Mucosa of descending colon (tissue), 3 donors: ENCODE results near the gene ACOX3. TPM values are rescaled to one million over a fixed set of nuclear protein-coding genes. Genes with fewer than 3 reads are reported as not detected.

Experiments
- ATAC-seq: fragments of 200-7000 bp; cut with Tn5 transposase; one replicate; pipeline ENCODE4 v1.9.1; 2020; ENCODE audit warnings: mild to moderate bottlenecking, moderate library complexity
- DNase-seq, 3 donors: peaks; one replicate each; pipeline ENCODE4 v3.0.0-alpha.2; 2020
- H3K36me3 ChIP-seq: fragments of 200-600 bp; one replicate; pipeline ENCODE4 v1.8.0; 2021; ENCODE audit warnings: low read depth, mild to moderate bottlenecking
- H3K4me1 ChIP-seq: fragments of 200-600 bp; one replicate; pipeline ENCODE4 v1.8.0; 2021; ENCODE audit warnings: low read depth, mild to moderate bottlenecking
- H3K4me3 ChIP-seq: fragments of 200-600 bp; one replicate; pipeline ENCODE4 v1.8.0; 2021; ENCODE audit warnings: mild to moderate bottlenecking
- H3K9me3 ChIP-seq: fragments of 200-600 bp; one replicate; pipeline ENCODE4 v1.8.0; 2021; ENCODE audit warnings: mild to moderate bottlenecking
- CTCF ChIP-seq: fragments of 200-600 bp; IDR thresholded peaks from one replicate; pipeline ENCODE4 v1.8.0; 2022; ENCODE audit warnings: antibody characterized with exemption, mild to moderate bottlenecking
- intact Hi-C, 2 donors: fragments of 100-400 bp; cut with DNase I in 1 of 2; cut with micrococcal nuclease in 1 of 2; formaldehyde crosslinking; loops; one replicate each; pipeline versions ENCODE4 v1.11.0 to v1.11.1; 2022; cut with DNase I, micrococcal nuclease
- total RNA-seq, 3 donors: library from RNA; stranded (reverse); fragmentation: NEBNext Ultra II Directional in 2 of 3; extraction: Animal tissue kit (Norgen Biotek cat#: 25700) in 2 of 3; gene quantifications; one replicate each; pipeline versions ENCODE4 v1.2.1 to v1.2.4, GENCODE V29; 2021 to 2023
- donor health status: DM: no; HTN: no; CAD: no; lungs with moderate emphysema.
- donor health status: DM: no; HTN: no; CAD: no.
- donor health status: DM: no; HTN: yes; CAD: no.

The ACOX3 gene
- total RNA-seq, 3 donors from 2014 or later, result 22.4 to 34.7 (median 26.0) TPM

GRCh38 chr4:8373270-8373972 is 67.1 kb downstream of the ACOX3 start:
- H3K4me3 ChIP-seq, result no peak overlapping the region
- DNase-seq, result no peak
- intact Hi-C loops, result no loop called here

DNA sequence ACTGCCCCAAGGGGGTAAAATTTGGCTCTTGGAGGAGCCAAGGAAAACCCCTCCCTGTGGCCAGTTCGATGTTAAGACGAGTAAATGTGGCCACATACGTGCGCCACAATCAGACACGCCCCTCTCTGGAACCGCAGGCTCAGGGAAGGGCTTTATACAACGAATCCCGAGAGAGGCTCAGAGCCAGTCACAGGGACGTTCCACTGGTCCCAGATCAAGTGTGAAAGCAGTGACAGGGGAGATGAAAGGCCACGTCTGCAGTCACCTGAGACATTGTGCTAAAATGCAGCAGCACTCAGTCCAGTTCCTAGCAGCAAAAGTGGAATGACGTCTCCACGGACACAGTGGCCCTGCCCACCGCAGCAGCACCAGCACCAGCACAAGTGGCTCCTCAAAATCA is 68.0 kb downstream of the ACOX3 start:
- ATAC-seq (no peak), DNase-seq (peak in 1 of 3 donors; percentile 9)
- TF ChIP-seq CTCF, result no peak
- Histone ChIP-seq H3K4me3 (no peak overlapping the region), H3K36me3 (no peaks in the 10 kb centered on the region), H3K4me1 (no peaks in the 10 kb centered on the region), H3K9me3 (no peaks in the 10 kb centered on the region)
- intact Hi-C loops, result no loop called here

More at GRCh38 chr4:8373270-8373972, 67.1 kb downstream of the ACOX3 start:
- H3K36me3 ChIP-seq, result no peaks in the 10 kb centered on the region
- no peaks in the 10 kb centered on the region for H3K4me1 ChIP-seq
- H3K9me3 ChIP-seq, result no peaks in the 10 kb centered on the region
- TF ChIP-seq CTCF, result no peak
- no peak for ATAC-seq

DNA sequence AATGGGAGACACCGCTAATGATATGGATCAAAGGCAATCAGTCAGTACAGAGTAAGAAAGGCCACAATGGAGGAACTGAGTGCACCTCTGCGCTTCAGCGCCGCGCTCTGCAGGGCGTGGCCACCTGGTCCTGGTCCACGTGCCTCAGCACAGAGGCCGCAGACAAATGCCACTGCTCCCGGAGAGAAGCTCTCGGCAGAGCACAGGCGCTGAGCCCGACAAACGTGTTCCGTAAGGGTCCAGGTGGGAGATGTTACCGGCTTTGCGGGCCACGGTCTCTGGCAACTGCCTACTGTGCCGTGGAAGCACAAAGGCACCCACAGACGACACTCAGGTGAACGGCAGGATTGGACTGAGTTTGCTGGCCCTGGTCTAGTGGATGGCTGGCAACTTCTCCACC is 68.9 kb downstream of the ACOX3 start:
- peak in 1 of 3 donors; percentile 46 for DNase-seq

GRCh38 chr4:8370835-8371595 is 69.5 kb downstream of the ACOX3 start:
- ATAC-seq, result no peak
- TF ChIP-seq CTCF, result no peak
- Histone ChIP-seq H3K36me3 (no peaks in the 10 kb centered on the region), H3K4me3 (no peak overlapping the region), H3K4me1 (no peaks in the 10 kb centered on the region), H3K9me3 (no peaks in the 10 kb centered on the region)
- DNase-seq, result peak in 1 of 3 donors; percentile 31
- intact Hi-C loops, result no loop called here

More for the DNA sequence above, 68.9 kb downstream of the ACOX3 start:
- Histone ChIP-seq H3K4me1 (no peaks in the 10 kb centered on the region), H3K9me3 (no peaks in the 10 kb centered on the region), H3K4me3 (no peak overlapping the region), H3K36me3 (no peaks in the 10 kb centered on the region)
- intact Hi-C loops, result no loop called here
- ATAC-seq, result no peak
- TF ChIP-seq CTCF, result no peak

- ATAC-seq, result no peak
- peak in 1 of 3 donors; percentile 18 for DNase-seq
- intact Hi-C loops, result no loop called here
- no peaks in the 10 kb centered on the region for H3K4me1 ChIP-seq
- H3K9me3 ChIP-seq, result no peaks in the 10 kb centered on the region
- no peak overlapping the region for H3K4me3 ChIP-seq
- H3K36me3 ChIP-seq, result no peaks in the 10 kb centered on the region
- no peak for TF ChIP-seq CTCF
These were observed 70.3 kb downstream of the ACOX3 start for GRCh38 chr4:8370106-8370787.
